Loucy (cell line): ENCODE data around the gene CCDC38.

Experiments
- H2AFZ ChIP-seq: fragments of 200-600 bp; sonication (generic); 2 replicates; pipeline ENCODE4 v1.6.0; 2016; ENCODE audit warnings: antibody characterized with exemption, mild to moderate bottlenecking, low read length, moderate library complexity
- H3F3A ChIP-seq: fragments of 200-600 bp; 2 replicates; pipeline ENCODE4 v1.6.0; 2016; ENCODE audit warnings: antibody characterized with exemption, low read depth, mild to moderate bottlenecking
- H3K27me3 ChIP-seq: fragments of 200-600 bp; sonication (generic); 2 replicates; pipeline ENCODE4 v1.6.1; 2014; ENCODE audit warnings: low read length, mild to moderate bottlenecking; ENCODE audit not compliant: insufficient read depth, poor library complexity, severe bottlenecking
- H3K36me3 ChIP-seq: fragments of 200-600 bp; sonication (generic); 2 replicates; pipeline ENCODE4 v1.6.1; 2016; ENCODE audit warnings: low read length; ENCODE audit not compliant: insufficient read depth
- H3K4me1 ChIP-seq: fragments of 200-600 bp; sonication (generic); 2 replicates; pipeline ENCODE4 v1.5.1; 2014; ENCODE audit warnings: low read length, mild to moderate bottlenecking; ENCODE audit not compliant: insufficient read depth, poor library complexity, severe bottlenecking
- H3K4me2 ChIP-seq: fragments of 200-600 bp; sonication (generic); 2 replicates; pipeline ENCODE4 v1.6.0; 2014; ENCODE audit warnings: antibody characterized with exemption, low read length, low read depth, mild to moderate bottlenecking; ENCODE audit not compliant: poor library complexity, severe bottlenecking
- H3K4me3 ChIP-seq: fragments of 200-600 bp; sonication (generic); 2 replicates; pipeline ENCODE4 v1.5.1; 2014; ENCODE audit warnings: low read length, mild to moderate bottlenecking, mixed read lengths; ENCODE audit not compliant: poor library complexity, severe bottlenecking
- H3K79me2 ChIP-seq: fragments of 200-600 bp; sonication (generic); 2 replicates; pipeline ENCODE4 v1.6.1; 2014; ENCODE audit warnings: low read length; ENCODE audit not compliant: insufficient read depth
- H3K9ac ChIP-seq: fragments of 200-600 bp; sonication (generic); 2 replicates; pipeline ENCODE4 v1.6.0; 2014; ENCODE audit warnings: mild to moderate bottlenecking, low read depth, low read length, moderate library complexity; ENCODE audit not compliant: poor library complexity, severe bottlenecking
- H3K9me2 ChIP-seq: fragments of 200-600 bp; sonication (generic); replicated peaks from 2 replicates; pipeline ENCODE4 v1.6.1; 2016; ENCODE audit warnings: low read depth, low read length, mixed read lengths
- H3K9me3 ChIP-seq: fragments of 200-600 bp; sonication (generic); 2 replicates; pipeline ENCODE4 v1.6.1; 2014; ENCODE audit warnings: mild to moderate bottlenecking, antibody characterized with exemption, low read length, low read depth; ENCODE audit not compliant: insufficient read depth
- H4K20me1 ChIP-seq: fragments of 200-600 bp; sonication (generic); 2 replicates; pipeline ENCODE4 v1.6.0; 2014; ENCODE audit warnings: antibody characterized with exemption, low read length, mild to moderate bottlenecking; ENCODE audit not compliant: insufficient read depth, poor library complexity, severe bottlenecking
- CTCF ChIP-seq: fragments of 200-600 bp; sonication (generic); conservative IDR thresholded peaks from 2 replicates; pipeline ENCODE4 v1.5.1; 2014; ENCODE audit warnings: mild to moderate bottlenecking, antibody characterized with exemption, low read length
- EZH2phosphoT487 ChIP-seq: fragments of 200-600 bp; IDR thresholded peaks from 2 replicates; pipeline ENCODE4 v1.6.1; 2018; ENCODE audit warnings: antibody characterized with exemption, mild to moderate bottlenecking, moderate library complexity, borderline replicate concordance

CCDC38 gene

GRCh38 chr12:95942524-95943329, at the start of gene CCDC38:
CCDC38 (minus strand) TSS chr12:95942614; CDS start chr12:95936509, 6,105 bp downstream.
- H3F3A ChIP-seq = no peaks in the 10 kb centered on the region
- no peaks in the 10 kb centered on the region for H3K79me2 ChIP-seq
- H4K20me1 ChIP-seq = no peaks in the 10 kb centered on the region
- H3K27me3 ChIP-seq = no peaks in the 10 kb centered on the region
- TF ChIP-seq CTCF (no peak), EZH2phosphoT487 (no peak)
- H3K4me1 ChIP-seq = no peaks in the 10 kb centered on the region
- no peaks in the 10 kb centered on the region for H3K36me3 ChIP-seq
- no peaks in the 10 kb centered on the region for H3K9me2 ChIP-seq
- no peaks in the 10 kb centered on the region for H3K9me3 ChIP-seq
- peak within 1 kb of the TSS; percentile 81 for H3K9ac ChIP-seq
- peak within 1 kb of the TSS; percentile 91 for H3K4me3 ChIP-seq
- H3K4me2 ChIP-seq = peak within 1 kb of the TSS; percentile 70
- peak within 1 kb of the TSS; percentile 98 for H2AFZ ChIP-seq

GRCh38 chr12:95990136-95990535, 47.7 kb upstream of the CCDC38 start:
- H3K79me2 ChIP-seq = no peaks in the 10 kb centered on the region
- H3K9me3 ChIP-seq = no peaks in the 10 kb centered on the region
- no peak overlapping the region for H3K4me2 ChIP-seq
- no peaks in the 10 kb centered on the region for H3K9me2 ChIP-seq
- H3K9ac ChIP-seq = no peak overlapping the region
- no peaks in the 10 kb centered on the region for H4K20me1 ChIP-seq
- no peak overlapping the region for H2AFZ ChIP-seq
- TF ChIP-seq CTCF = no peak
- no peak for TF ChIP-seq EZH2phosphoT487
- H3F3A ChIP-seq = no peaks in the 10 kb centered on the region
- H3K4me3 ChIP-seq = no peak overlapping the region
- H3K36me3 ChIP-seq = no peaks in the 10 kb centered on the region
- H3K27me3 ChIP-seq = no peaks in the 10 kb centered on the region
- H3K4me1 ChIP-seq = peaks cover 4% of the 10 kb centered on the region

- H3K9me2 ChIP-seq = no peaks in the 10 kb centered on the region
- H2AFZ ChIP-seq = no peak overlapping the region
- no peak overlapping the region for H3K4me3 ChIP-seq
- H3K9ac ChIP-seq = no peak overlapping the region
- no peaks in the 10 kb centered on the region for H3K27me3 ChIP-seq
- no peaks in the 10 kb centered on the region for H4K20me1 ChIP-seq
- TF ChIP-seq EZH2phosphoT487 = no peak
- no peak for TF ChIP-seq CTCF
- no peak overlapping the region for H3K4me2 ChIP-seq
- H3K9me3 ChIP-seq = no peaks in the 10 kb centered on the region
- H3K36me3 ChIP-seq = no peaks in the 10 kb centered on the region
- no peaks in the 10 kb centered on the region for H3F3A ChIP-seq
- H3K79me2 ChIP-seq = no peaks in the 10 kb centered on the region
- H3K4me1 ChIP-seq = peaks cover 4% of the 10 kb centered on the region
These were observed 47.2 kb upstream of the CCDC38 start for GRCh38 chr12:95989504-95990123.
